Stimulated activated effector memory CD8-positive, alpha-beta T cell treated with anti-CD3 and anti-CD28 coated beads, Interleukin-12 subunit alpha, Interleukin-12 subunit beta, amount 100 ng/mL, for 72 hours (primary cell): ENCODE measurements around the gene CDH22.

Experiments
- ATAC-seq: fragments of 150-1000 bp; cut with Tn5 transposase; 2 replicates; pipeline ENCODE4 v1.10.0; 2021
- DNase-seq, 2 donors: peaks; one replicate each; pipeline ENCODE4 v3.0.0; 2021 to 2022; ENCODE audit warnings: low spot score in 2 of 2
- H3K27ac Mint-ChIP-seq: one replicate; pipeline ENCODE4 v1.8.0; 2022; ENCODE audit warnings: mild to moderate bottlenecking, mixed read lengths
- H3K36me3 Mint-ChIP-seq: one replicate; pipeline ENCODE4 v1.8.0; 2022; ENCODE audit warnings: mild to moderate bottlenecking, mixed read lengths
- H3K4me1 Mint-ChIP-seq: one replicate; pipeline ENCODE4 v1.8.0; 2022; ENCODE audit warnings: mixed read lengths
- H3K4me3 Mint-ChIP-seq: one replicate; pipeline ENCODE4 v1.8.0; 2022; ENCODE audit warnings: mild to moderate bottlenecking, mixed read lengths
- H3K9me3 Mint-ChIP-seq: one replicate; pipeline ENCODE4 v1.8.0; 2022; ENCODE audit warnings: mixed read lengths

The CDH22 gene

GRCh38 chr20:46300281-46300680 lies 8.0 kb downstream of the CDH22 start:
- Mint-ChIP-seq H3K36me3 (no peaks in the 10 kb centered on the region), H3K4me3 (no peak overlapping the region), H3K4me1 (no peaks in the 10 kb centered on the region), H3K27ac (no peak overlapping the region), H3K9me3 (no peaks in the 10 kb centered on the region)
- DNase-seq (no peak), ATAC-seq (no peak)

- ATAC-seq (no peak), DNase-seq (no peak)
- no peak overlapping the region for H3K27ac Mint-ChIP-seq
- no peaks in the 10 kb centered on the region for H3K36me3 Mint-ChIP-seq
- no peak overlapping the region for H3K4me3 Mint-ChIP-seq
- H3K9me3 Mint-ChIP-seq = no peaks in the 10 kb centered on the region
- H3K4me1 Mint-ChIP-seq = no peaks in the 10 kb centered on the region
Measured at GRCh38 chr20:46299078-46299477, 9.2 kb downstream of the CDH22 start.

GRCh38 chr20:46298374-46298773 lies 9.9 kb downstream of the CDH22 start:
- no peak for DNase-seq
- no peaks in the 10 kb centered on the region for H3K9me3 Mint-ChIP-seq
- no peaks in the 10 kb centered on the region for H3K36me3 Mint-ChIP-seq
- no peaks in the 10 kb centered on the region for H3K4me1 Mint-ChIP-seq
- ATAC-seq = no peak
- H3K27ac Mint-ChIP-seq = no peak overlapping the region
- no peak overlapping the region for H3K4me3 Mint-ChIP-seq

- H3K4me3 Mint-ChIP-seq = no peak overlapping the region
- no peaks in the 10 kb centered on the region for H3K9me3 Mint-ChIP-seq
- ATAC-seq (peak; percentile 19), DNase-seq (no peak)
- H3K4me1 Mint-ChIP-seq = no peaks in the 10 kb centered on the region
- H3K36me3 Mint-ChIP-seq = no peaks in the 10 kb centered on the region
- H3K27ac Mint-ChIP-seq = no peak overlapping the region
Measured at GRCh38 chr20:46296526-46297250, 11.6 kb downstream of the CDH22 start.

GRCh38 chr20:46293084-46293483 lies 15.2 kb downstream of the CDH22 start:
- H3K9me3 Mint-ChIP-seq = no peaks in the 10 kb centered on the region
- no peaks in the 10 kb centered on the region for H3K36me3 Mint-ChIP-seq
- no peak for DNase-seq
- ATAC-seq = no peak
- H3K4me3 Mint-ChIP-seq = no peak overlapping the region
- H3K4me1 Mint-ChIP-seq = no peaks in the 10 kb centered on the region
- H3K27ac Mint-ChIP-seq = no peak overlapping the region

GRCh38 chr20:46291401-46291800 lies 16.9 kb downstream of the CDH22 start:
- Mint-ChIP-seq H3K4me3 (no peak overlapping the region), H3K4me1 (no peaks in the 10 kb centered on the region), H3K36me3 (no peaks in the 10 kb centered on the region)

GRCh38 chr20:46289432-46289831 lies 18.9 kb downstream of the CDH22 start:
- H3K9me3 Mint-ChIP-seq = no peaks in the 10 kb centered on the region
- no peaks in the 10 kb centered on the region for H3K36me3 Mint-ChIP-seq
- ATAC-seq (no peak), DNase-seq (no peak)
- no peak overlapping the region for H3K27ac Mint-ChIP-seq
- H3K4me3 Mint-ChIP-seq = no peak overlapping the region
- no peaks in the 10 kb centered on the region for H3K4me1 Mint-ChIP-seq

More at GRCh38 chr20:46291401-46291800, 16.9 kb downstream of the CDH22 start:
- Mint-ChIP-seq H3K9me3 (no peaks in the 10 kb centered on the region), H3K27ac (no peak overlapping the region)
- DNase-seq = no peak
- ATAC-seq = no peak

GRCh38 chr20:46286977-46287376 lies 21.3 kb downstream of the CDH22 start:
- Mint-ChIP-seq H3K4me3 (no peak overlapping the region), H3K4me1 (no peaks in the 10 kb centered on the region), H3K27ac (no peak overlapping the region), H3K9me3 (no peaks in the 10 kb centered on the region), H3K36me3 (no peaks in the 10 kb centered on the region)
- DNase-seq (no peak), ATAC-seq (no peak)

GRCh38 chr20:46286382-46286781 lies 21.9 kb downstream of the CDH22 start:
- ATAC-seq = no peak
- no peaks in the 10 kb centered on the region for H3K36me3 Mint-ChIP-seq

GRCh38 chr20:46285740-46286139 lies 22.6 kb downstream of the CDH22 start:
- Mint-ChIP-seq H3K36me3 (no peaks in the 10 kb centered on the region), H3K9me3 (no peaks in the 10 kb centered on the region), H3K4me3 (no peak overlapping the region), H3K4me1 (no peaks in the 10 kb centered on the region), H3K27ac (no peak overlapping the region)
- ATAC-seq (no peak), DNase-seq (no peak)

More at GRCh38 chr20:46286382-46286781, 21.9 kb downstream of the CDH22 start:
- H3K4me1 Mint-ChIP-seq = no peaks in the 10 kb centered on the region
- H3K4me3 Mint-ChIP-seq = no peak overlapping the region
- H3K27ac Mint-ChIP-seq = no peak overlapping the region
- no peaks in the 10 kb centered on the region for H3K9me3 Mint-ChIP-seq
- no peak for DNase-seq

GRCh38 chr20:46285072-46285471 lies 23.2 kb downstream of the CDH22 start:
- Mint-ChIP-seq H3K4me3 (no peak overlapping the region), H3K4me1 (no peaks in the 10 kb centered on the region), H3K9me3 (no peaks in the 10 kb centered on the region), H3K27ac (no peak overlapping the region), H3K36me3 (no peaks in the 10 kb centered on the region)
- no peak for ATAC-seq
- no peak for DNase-seq

- no peaks in the 10 kb centered on the region for H3K4me1 Mint-ChIP-seq
- no peaks in the 10 kb centered on the region for H3K36me3 Mint-ChIP-seq
- ATAC-seq = no peak
- DNase-seq = no peak
- no peaks in the 10 kb centered on the region for H3K9me3 Mint-ChIP-seq
- H3K4me3 Mint-ChIP-seq = no peak overlapping the region
- H3K27ac Mint-ChIP-seq = no peak overlapping the region
Measured at GRCh38 chr20:46284040-46284427, 24.3 kb downstream of the CDH22 start.

GRCh38 chr20:46283426-46284039 lies 24.8 kb downstream of the CDH22 start:
- Mint-ChIP-seq H3K4me3 (no peak overlapping the region), H3K27ac (no peak overlapping the region), H3K36me3 (no peaks in the 10 kb centered on the region), H3K4me1 (no peaks in the 10 kb centered on the region), H3K9me3 (no peaks in the 10 kb centered on the region)
- no peak for DNase-seq
- no peak for ATAC-seq

GRCh38 chr20:46282669-46283068 lies 25.6 kb downstream of the CDH22 start:
- Mint-ChIP-seq H3K27ac (no peak overlapping the region), H3K36me3 (no peaks in the 10 kb centered on the region), H3K4me1 (peaks cover 1% of the 10 kb centered on the region), H3K9me3 (no peaks in the 10 kb centered on the region), H3K4me3 (no peak overlapping the region)
- ATAC-seq = no peak
- DNase-seq = no peak

- Mint-ChIP-seq H3K27ac (no peak overlapping the region), H3K9me3 (no peaks in the 10 kb centered on the region), H3K36me3 (no peaks in the 10 kb centered on the region), H3K4me3 (no peak overlapping the region), H3K4me1 (peaks cover 7% of the 10 kb centered on the region)
- DNase-seq (no peak), ATAC-seq (no peak)
Measured at GRCh38 chr20:46279103-46279502, 29.2 kb downstream of the CDH22 start.

GRCh38 chr20:46277602-46278001 lies 30.7 kb downstream of the CDH22 start:
- H3K4me1 Mint-ChIP-seq = peaks cover 7% of the 10 kb centered on the region
- H3K36me3 Mint-ChIP-seq = no peaks in the 10 kb centered on the region
- no peak for ATAC-seq
- DNase-seq = no peak
- H3K4me3 Mint-ChIP-seq = no peak overlapping the region
- H3K27ac Mint-ChIP-seq = no peak overlapping the region
- H3K9me3 Mint-ChIP-seq = no peaks in the 10 kb centered on the region
